CD4-positive, alpha-beta memory T cell (primary cell): ENCODE results near the gene DYNC2H1. TPM values are rescaled to one million over a fixed set of nuclear protein-coding genes. Genes with fewer than 3 reads are reported as not detected.

Experiments
- CTCF ChIA-PET: fragments of 350-600 bp; sonication (Branson Sonifier 250); formaldehyde crosslinking; loops from one replicate; lab custom pipeline; 2021; ENCODE audit warnings: inconsistent platforms; ENCODE audit not compliant: partially characterized antibody; lab: Charles Lee
- POLR2A ChIA-PET: fragments of 350-600 bp; sonication (Branson Sonifier 250); formaldehyde crosslinking; loops from one replicate; lab custom pipeline; 2021; ENCODE audit not compliant: partially characterized antibody; lab: Charles Lee
- DNase-seq, 5 donors: peaks; one replicate each; pipeline versions ENCODE4 v3.0.0 to v3.0.0-alpha.2; 2020 to 2022; ENCODE audit warnings: mixed read lengths in 1 of 5
- H3K27ac ChIP-seq: one replicate; pipeline ENCODE4 v1.7.0; 2013; ENCODE audit warnings: low read depth, low read length
- H3K27me3 ChIP-seq: 2 replicates; pipeline ENCODE4 v1.7.0; 2013; ENCODE audit warnings: mild to moderate bottlenecking, low read length, moderate library complexity; ENCODE audit not compliant: insufficient read depth
- H3K36me3 ChIP-seq: 2 replicates; pipeline ENCODE4 v1.7.0; 2013; ENCODE audit warnings: mild to moderate bottlenecking, low read length, moderate library complexity; ENCODE audit not compliant: insufficient read depth
- H3K4me1 ChIP-seq: 2 replicates; pipeline ENCODE4 v1.7.0; 2013; ENCODE audit warnings: mild to moderate bottlenecking, low read length, moderate library complexity; ENCODE audit not compliant: insufficient read depth
- H3K4me3 ChIP-seq, 2 donors: one replicate each; pipeline ENCODE4 v1.7.0; 2013; ENCODE audit warnings: low read length in 2 of 2, mild to moderate bottlenecking in 1 of 2
- H3K9me3 ChIP-seq, 2 donors: one replicate each; pipeline ENCODE4 v1.7.0; 2013; ENCODE audit warnings: low read length in 2 of 2, control low read depth in 1 of 2; ENCODE audit not compliant: control insufficient read depth in 1 of 2
- H3K27ac Mint-ChIP-seq, 7 donors: one replicate each; pipeline ENCODE4 v1.8.0; 2020 to 2021; ENCODE audit warnings: mixed read lengths in 7 of 7, mild to moderate bottlenecking in 6 of 7, inconsistent platforms in 3 of 7, moderate library complexity in 3 of 7
- H3K27me3 Mint-ChIP-seq, 2 donors: one replicate each; pipeline ENCODE4 v1.8.0; 2020 to 2021; ENCODE audit warnings: mixed read lengths in 2 of 2
- H3K36me3 Mint-ChIP-seq, 2 donors: one replicate each; pipeline ENCODE4 v1.8.0; 2020 to 2021; ENCODE audit warnings: mixed read lengths in 2 of 2, inconsistent platforms in 1 of 2, mild to moderate bottlenecking in 1 of 2
- H3K4me1 Mint-ChIP-seq, 4 donors: one replicate each; pipeline ENCODE4 v1.8.0; 2020 to 2021; ENCODE audit warnings: mixed read lengths in 4 of 4, mild to moderate bottlenecking in 1 of 4
- H3K4me3 Mint-ChIP-seq, 8 donors: one replicate each; pipeline ENCODE4 v1.8.0; 2020 to 2021; ENCODE audit warnings: mixed read lengths in 8 of 8, mild to moderate bottlenecking in 7 of 8, moderate library complexity in 6 of 8, inconsistent platforms in 3 of 8
- H3K9me3 Mint-ChIP-seq, 8 donors: one replicate each; pipeline ENCODE4 v1.8.0; 2020 to 2021; ENCODE audit warnings: mixed read lengths in 8 of 8, mild to moderate bottlenecking in 5 of 8, inconsistent platforms in 3 of 8, moderate library complexity in 1 of 8
- intact Hi-C: fragments of 100-400 bp; cut with micrococcal nuclease; formaldehyde crosslinking; loops from one replicate; pipeline ENCODE4 v1.15.1; 2023
- polyA plus RNA-seq, 2 donors: library from polyadenylated mRNA; unstranded; fragments of 300-500 nt; fragmentation: Illumina TruSeq; gene quantifications; one replicate each; pipeline ENCODE4 v1.2.3, GENCODE V29; 2021
- total RNA-seq, 2 experiments: library from RNA; stranded (reverse); gene quantifications; one replicate each; pipeline ENCODE4 v1.2.3, GENCODE V29; 2021

Gene DYNC2H1
- total and polyA plus RNA-seq, 4 experiments from 2014 or later = 0.58 to 4.2 (median 2.5) TPM

DNA sequence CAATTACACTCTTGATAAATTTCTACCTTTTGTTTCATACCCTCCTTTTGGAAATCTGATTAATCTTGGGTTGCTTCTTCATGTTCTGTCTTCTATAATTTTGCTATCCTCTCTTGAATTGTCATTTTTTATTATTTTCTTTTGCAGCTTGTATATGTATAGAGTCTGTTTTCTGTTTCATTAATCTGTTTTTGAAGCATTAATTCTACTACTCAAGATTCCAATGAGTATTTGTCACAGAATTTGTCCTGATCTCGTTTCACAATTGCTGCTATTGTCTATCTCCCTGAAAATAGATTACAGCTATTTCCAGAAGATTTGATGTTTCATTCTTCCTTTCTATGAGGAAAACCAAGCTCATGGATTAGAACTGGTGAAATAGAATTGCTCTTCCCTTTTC lies 406.1 kb downstream of the DYNC2H1 start:
- H3K4me3 ChIP-seq = no peak overlapping the region
- no peaks in the 10 kb centered on the region for H3K4me1 ChIP-seq
- intact Hi-C loops = no loop called here
- POLR2A ChIA-PET = no interaction called here
- Mint-ChIP-seq H3K27ac (no peak overlapping the region), H3K4me1 (no peaks in the 10 kb centered on the region), H3K9me3 (peaks cover 0 to 4% (median 0%) of the 10 kb centered on the region in 8 donors), H3K4me3 (no peak overlapping the region), H3K36me3 (no peaks in the 10 kb centered on the region), H3K27me3 (peaks cover 0 to 1% of the 10 kb centered on the region in 2 donors)
- no peak overlapping the region for H3K27ac ChIP-seq
- no peaks in the 10 kb centered on the region for H3K36me3 ChIP-seq
- CTCF ChIA-PET = no interaction called here
- H3K9me3 ChIP-seq = no peaks in the 10 kb centered on the region
- H3K27me3 ChIP-seq = no peaks in the 10 kb centered on the region
- DNase-seq = no peak

DNA sequence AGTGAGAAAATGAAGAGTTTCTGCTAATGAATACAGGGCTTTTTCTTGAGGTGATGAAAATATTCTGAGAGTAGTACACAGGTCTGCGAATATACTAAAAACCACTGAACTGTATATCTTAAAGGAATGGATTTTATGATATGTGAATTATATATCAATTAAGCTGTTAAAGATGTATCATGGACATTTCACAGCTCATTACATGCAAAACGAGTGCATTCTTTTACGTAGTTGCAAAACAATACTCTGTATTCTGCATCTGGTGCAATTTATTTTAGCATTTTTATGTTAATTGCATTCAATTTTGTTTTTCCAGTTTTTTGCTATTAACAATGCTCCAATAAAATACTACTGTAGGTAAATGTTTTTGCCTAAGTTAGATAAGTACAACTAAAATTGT lies 411.6 kb downstream of the DYNC2H1 start:
- intact Hi-C loops = no loop called here
- H3K27me3 ChIP-seq = no peaks in the 10 kb centered on the region
- peaks cover 0 to 6% (median 3%) of the 10 kb centered on the region in 4 donors for H3K4me1 Mint-ChIP-seq
- no peak for DNase-seq
- H3K27ac ChIP-seq = no peak overlapping the region
- no peaks in the 10 kb centered on the region for H3K9me3 ChIP-seq
- POLR2A ChIA-PET = no interaction called here
- no peaks in the 10 kb centered on the region for H3K4me1 ChIP-seq
- no peak overlapping the region for H3K27ac Mint-ChIP-seq
- no peaks in the 10 kb centered on the region for H3K36me3 Mint-ChIP-seq
- no peak overlapping the region for H3K4me3 Mint-ChIP-seq
- CTCF ChIA-PET = no interaction called here
- no peak overlapping the region for H3K4me3 ChIP-seq
- H3K36me3 ChIP-seq = no peaks in the 10 kb centered on the region
- H3K9me3 Mint-ChIP-seq = peaks cover 0 to 3% (median 0%) of the 10 kb centered on the region in 8 donors
- peaks cover 0 to 3% of the 10 kb centered on the region in 2 donors for H3K27me3 Mint-ChIP-seq

DNA sequence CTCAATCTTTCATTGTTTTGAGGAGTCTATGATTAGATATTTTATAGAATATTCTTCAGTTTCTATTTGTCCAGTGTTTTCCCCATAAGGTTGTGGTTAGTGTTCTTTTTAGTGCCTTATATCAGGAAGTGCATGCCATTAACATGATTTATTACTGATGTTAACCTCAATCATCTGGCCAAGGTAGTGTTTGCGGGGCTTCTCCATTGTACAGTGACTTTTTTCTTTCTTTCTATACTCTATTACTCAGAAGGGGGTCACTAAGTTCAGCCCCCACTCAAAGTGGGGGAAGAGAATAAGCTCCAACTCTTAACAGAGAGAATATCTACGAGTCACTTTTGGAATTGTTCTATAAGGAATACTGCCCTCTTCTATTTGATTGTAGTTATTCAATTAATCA lies 415.8 kb downstream of the DYNC2H1 start:
- ChIA-PET CTCF (no interaction called here), POLR2A (no interaction called here)
- H3K36me3 Mint-ChIP-seq = no peaks in the 10 kb centered on the region
- no peak overlapping the region for H3K4me3 ChIP-seq
- H3K27me3 ChIP-seq = no peaks in the 10 kb centered on the region
- intact Hi-C loops = no loop called here
- peaks cover 0 to 1% (median 0%) of the 10 kb centered on the region in 8 donors for H3K9me3 Mint-ChIP-seq
- no peak overlapping the region for H3K4me3 Mint-ChIP-seq
- no peaks in the 10 kb centered on the region for H3K9me3 ChIP-seq
- no peak overlapping the region for H3K27ac ChIP-seq
- H3K4me1 Mint-ChIP-seq = peaks cover 0 to 6% (median 3%) of the 10 kb centered on the region in 4 donors
- H3K27ac Mint-ChIP-seq = no peak overlapping the region
- no peaks in the 10 kb centered on the region for H3K4me1 ChIP-seq
- no peaks in the 10 kb centered on the region for H3K36me3 ChIP-seq
- peaks cover 3 to 6% of the 10 kb centered on the region in 2 donors for H3K27me3 Mint-ChIP-seq
- no peak for DNase-seq

DNA sequence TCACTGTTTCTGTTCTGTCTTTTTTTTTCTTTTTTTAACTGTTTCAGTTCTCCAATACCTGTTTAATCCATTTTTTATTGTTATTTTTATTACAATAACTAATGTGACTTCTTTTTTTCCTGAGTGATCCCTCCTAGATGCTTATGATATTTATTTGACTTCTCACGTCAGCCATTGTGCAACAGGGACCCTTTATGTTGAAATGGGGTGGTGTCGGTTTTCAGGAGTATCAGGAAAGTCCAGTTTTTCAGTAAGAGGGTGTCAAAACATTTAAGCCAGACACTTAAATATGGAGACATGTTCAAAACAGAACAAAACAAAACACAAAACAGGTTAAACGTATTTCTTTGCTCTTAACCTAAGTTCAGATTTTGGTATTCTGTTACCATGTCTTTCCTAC lies 418.8 kb downstream of the DYNC2H1 start:
- Mint-ChIP-seq H3K27ac (no peak overlapping the region), H3K9me3 (no peaks in the 10 kb centered on the region), H3K27me3 (peaks cover 4 to 6% of the 10 kb centered on the region in 2 donors), H3K4me3 (no peak overlapping the region), H3K36me3 (no peaks in the 10 kb centered on the region), H3K4me1 (no peaks in the 10 kb centered on the region)
- Histone ChIP-seq H3K4me3 (no peak overlapping the region), H3K4me1 (no peaks in the 10 kb centered on the region), H3K27me3 (no peaks in the 10 kb centered on the region), H3K9me3 (no peaks in the 10 kb centered on the region), H3K36me3 (no peaks in the 10 kb centered on the region), H3K27ac (no peak overlapping the region)
- intact Hi-C loops = no loop called here
- DNase-seq = no peak
- POLR2A ChIA-PET = no interaction called here
- CTCF ChIA-PET = no interaction called here

DNA sequence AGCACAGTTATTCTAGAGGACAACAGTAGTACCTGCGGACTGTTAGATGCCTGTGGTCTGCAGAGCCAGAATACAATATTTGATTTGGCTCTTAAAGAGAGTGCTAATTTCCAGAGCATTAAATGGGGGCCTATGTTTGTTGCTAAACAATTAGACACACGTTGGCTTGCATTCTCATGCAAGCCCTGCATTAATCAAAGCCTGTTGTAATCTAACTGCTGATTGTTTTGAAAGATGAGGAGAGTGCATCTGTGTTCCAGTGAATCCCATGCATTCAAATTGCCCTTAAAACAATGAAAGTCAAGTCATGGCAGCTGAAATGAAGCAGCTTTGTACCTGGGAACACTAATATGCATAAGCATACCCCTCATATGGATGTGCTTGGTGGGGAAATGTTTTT lies 419.4 kb downstream of the DYNC2H1 start:
- POLR2A ChIA-PET = no interaction called here
- intact Hi-C loops = no loop called here
- no peak overlapping the region for H3K27ac Mint-ChIP-seq

DNA sequence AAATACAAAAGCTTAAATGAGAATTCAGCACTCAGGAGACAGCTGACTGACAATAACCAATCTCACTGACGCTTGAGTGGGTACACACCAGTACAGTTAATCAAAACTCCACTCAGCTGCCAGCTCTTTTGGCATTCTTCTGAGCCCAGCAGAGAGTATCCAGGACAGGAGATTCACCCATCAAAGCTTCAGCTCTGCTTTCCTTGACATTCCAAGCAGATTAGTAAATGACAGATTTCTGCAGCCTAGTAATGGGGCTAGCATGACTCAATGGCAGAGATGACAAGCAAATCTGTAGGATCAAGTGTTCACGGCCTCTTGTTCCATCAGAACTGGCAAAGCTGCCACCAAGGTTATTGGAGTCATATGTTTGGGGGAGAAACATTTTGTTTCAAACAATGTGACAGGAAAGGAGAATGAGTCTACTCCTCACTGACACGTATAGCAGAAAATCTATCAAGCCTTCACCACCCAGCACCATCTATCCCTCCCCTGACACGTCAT lies 420.0 kb downstream of the DYNC2H1 start:
- POLR2A ChIA-PET = no interaction called here
- intact Hi-C loops = no loop called here
- no peak overlapping the region for H3K27ac Mint-ChIP-seq
- no peaks in the 10 kb centered on the region for H3K4me1 ChIP-seq
- H3K36me3 ChIP-seq = no peaks in the 10 kb centered on the region
- H3K9me3 Mint-ChIP-seq = peaks cover 0 to 2% (median 0%) of the 10 kb centered on the region in 8 donors
- no peaks in the 10 kb centered on the region for H3K36me3 Mint-ChIP-seq
- H3K27me3 ChIP-seq = no peaks in the 10 kb centered on the region
- H3K4me3 ChIP-seq = no peak overlapping the region
- H3K27ac ChIP-seq = no peak overlapping the region
- no peak overlapping the region for H3K4me3 Mint-ChIP-seq
- H3K27me3 Mint-ChIP-seq = peaks cover 4 to 8% of the 10 kb centered on the region in 2 donors
- H3K4me1 Mint-ChIP-seq = no peaks in the 10 kb centered on the region
- H3K9me3 ChIP-seq = no peaks in the 10 kb centered on the region
- CTCF ChIA-PET = no interaction called here
- no peak for DNase-seq

More for the DNA sequence above, 419.4 kb downstream of the DYNC2H1 start:
- Mint-ChIP-seq H3K4me1 (no peaks in the 10 kb centered on the region), H3K27me3 (peaks cover 4 to 8% of the 10 kb centered on the region in 2 donors), H3K9me3 (peaks cover 0 to under 1% (median 0%) of the 10 kb centered on the region in 8 donors), H3K36me3 (no peaks in the 10 kb centered on the region), H3K4me3 (no peak overlapping the region)
- no peak overlapping the region for H3K4me3 ChIP-seq
- no peaks in the 10 kb centered on the region for H3K27me3 ChIP-seq
- no peak for DNase-seq
- no peak overlapping the region for H3K27ac ChIP-seq
- H3K36me3 ChIP-seq = no peaks in the 10 kb centered on the region
- H3K9me3 ChIP-seq = no peaks in the 10 kb centered on the region
- CTCF ChIA-PET = no interaction called here
- no peaks in the 10 kb centered on the region for H3K4me1 ChIP-seq
